ENCODE results near the gene CWC22.

- TF ChIP-seq POLR2A (IDR thresholded peaks at IDR 0.05; ENCODE audit: low read depth), result no peak
- TF ChIP-seq POLR2AphosphoS5 (IDR thresholded peaks at IDR 0.05), result no peak
- no peak for TF ChIP-seq CTCF (IDR thresholded peaks at IDR 0.05)
Observed at GRCh38 chr2:180040146-180040925, 33.2 kb upstream of the CWC22 start.

All from esophagus muscularis mucosa (tissue), 3 donors.